CD4-positive, alpha-beta T cell treated with Interleukin-17A for 1 hour (primary cell): ENCODE results near the gene NEK1.
"Not testable (repeated sequence)": the region's sequence is repeated elsewhere in the genome, so short reads cannot be mapped to it uniquely, and the experiment has no call there.

ENCODE experiments used
- DNase-seq: peaks from one replicate; pipeline ENCODE4 v3.0.0-alpha.2; 2020

NEK1 gene

DNA sequence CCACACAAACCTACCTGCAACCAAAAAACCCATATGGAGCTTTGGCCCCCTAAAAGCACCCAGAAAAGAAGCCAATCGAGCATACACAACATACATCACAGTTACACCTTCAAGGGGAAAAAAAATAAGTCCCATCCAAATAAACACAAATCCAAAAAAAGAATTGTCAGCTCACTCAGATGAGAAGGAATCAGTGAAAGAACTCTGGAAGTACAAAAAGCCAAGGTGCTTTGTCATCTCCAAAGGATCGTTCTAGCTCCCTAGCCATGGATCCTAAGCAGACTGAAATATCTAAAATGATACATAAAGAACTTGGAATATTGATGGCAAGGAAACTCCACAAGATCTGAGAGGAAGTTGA, 119.2 kb downstream of the NEK1 start:
- DNase-seq: no peak

DNA sequence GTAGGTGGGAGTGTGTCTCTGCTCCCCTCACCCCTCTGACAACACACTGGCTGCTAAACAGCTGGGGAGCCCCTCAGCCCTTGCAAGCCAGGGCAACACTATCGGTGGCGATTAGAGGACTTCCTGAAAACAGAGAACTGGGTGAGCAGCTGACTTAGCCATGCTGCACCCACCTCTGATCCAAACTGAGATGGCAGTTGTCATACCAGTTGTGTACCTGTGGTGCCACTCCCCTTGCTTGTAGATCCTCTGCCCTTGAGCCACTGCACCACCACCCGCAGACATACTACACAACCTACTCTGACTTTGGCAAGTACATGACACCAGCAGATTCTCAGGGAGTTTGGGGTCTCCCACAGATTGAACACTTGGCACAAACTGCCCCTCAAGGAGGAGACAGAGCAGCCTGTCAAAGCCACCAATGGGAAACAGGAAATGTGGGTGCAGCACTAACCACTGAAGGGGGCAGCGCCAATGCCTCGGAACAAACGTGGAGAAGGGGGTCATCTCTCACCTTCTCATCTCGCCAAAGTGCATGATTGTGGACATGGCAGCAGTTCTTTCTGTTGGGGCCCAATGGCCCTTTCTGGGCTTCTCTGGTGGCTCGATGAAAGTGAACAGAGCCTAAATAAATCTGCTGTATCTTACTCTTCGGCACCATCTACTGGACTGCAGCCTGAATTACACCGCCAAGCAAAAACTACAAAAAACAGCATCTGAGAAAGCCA, 119.8 kb downstream of the NEK1 start:
- DNase-seq: peak; percentile 50

DNA sequence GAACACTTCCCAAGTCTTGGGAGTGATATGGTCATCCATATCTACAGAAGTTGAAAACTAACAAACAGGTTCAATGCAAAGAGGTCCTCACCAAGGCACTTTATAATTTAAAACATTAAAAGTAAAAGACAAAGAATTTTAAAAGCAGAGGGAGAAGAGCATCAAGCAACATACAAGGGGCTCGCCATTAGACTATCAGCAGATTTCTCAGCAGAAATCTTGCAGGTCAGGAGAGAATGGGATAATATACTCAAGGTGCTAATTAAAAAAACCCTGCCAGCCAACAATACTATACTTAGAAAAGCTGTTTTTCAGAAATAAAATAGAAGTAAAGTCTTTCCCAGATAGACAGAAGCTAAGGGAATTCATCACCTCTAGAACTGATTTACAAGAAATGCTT, 121.2 kb downstream of the NEK1 start:
- DNase-seq: no peak

DNA sequence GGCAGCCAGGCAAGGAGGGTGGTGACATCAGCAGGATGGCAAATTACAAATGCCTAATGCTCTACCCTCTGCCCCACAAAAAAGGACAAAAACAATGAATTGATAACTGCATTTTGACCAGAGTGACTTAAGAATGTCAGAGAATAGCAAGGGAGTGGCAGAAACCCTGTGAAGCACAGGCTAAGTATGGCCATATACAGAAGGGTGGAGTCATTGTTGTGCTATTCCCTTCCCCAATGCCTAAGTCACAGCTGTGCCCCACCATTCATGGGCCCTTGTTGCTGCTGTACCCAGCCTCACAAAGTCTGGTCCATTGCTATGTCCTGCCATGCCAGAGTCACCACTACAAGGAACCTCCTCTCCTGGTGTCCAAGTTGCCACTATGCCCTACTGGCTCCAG, 123.1 kb downstream of the NEK1 start:
- no peak for DNase-seq

DNA sequence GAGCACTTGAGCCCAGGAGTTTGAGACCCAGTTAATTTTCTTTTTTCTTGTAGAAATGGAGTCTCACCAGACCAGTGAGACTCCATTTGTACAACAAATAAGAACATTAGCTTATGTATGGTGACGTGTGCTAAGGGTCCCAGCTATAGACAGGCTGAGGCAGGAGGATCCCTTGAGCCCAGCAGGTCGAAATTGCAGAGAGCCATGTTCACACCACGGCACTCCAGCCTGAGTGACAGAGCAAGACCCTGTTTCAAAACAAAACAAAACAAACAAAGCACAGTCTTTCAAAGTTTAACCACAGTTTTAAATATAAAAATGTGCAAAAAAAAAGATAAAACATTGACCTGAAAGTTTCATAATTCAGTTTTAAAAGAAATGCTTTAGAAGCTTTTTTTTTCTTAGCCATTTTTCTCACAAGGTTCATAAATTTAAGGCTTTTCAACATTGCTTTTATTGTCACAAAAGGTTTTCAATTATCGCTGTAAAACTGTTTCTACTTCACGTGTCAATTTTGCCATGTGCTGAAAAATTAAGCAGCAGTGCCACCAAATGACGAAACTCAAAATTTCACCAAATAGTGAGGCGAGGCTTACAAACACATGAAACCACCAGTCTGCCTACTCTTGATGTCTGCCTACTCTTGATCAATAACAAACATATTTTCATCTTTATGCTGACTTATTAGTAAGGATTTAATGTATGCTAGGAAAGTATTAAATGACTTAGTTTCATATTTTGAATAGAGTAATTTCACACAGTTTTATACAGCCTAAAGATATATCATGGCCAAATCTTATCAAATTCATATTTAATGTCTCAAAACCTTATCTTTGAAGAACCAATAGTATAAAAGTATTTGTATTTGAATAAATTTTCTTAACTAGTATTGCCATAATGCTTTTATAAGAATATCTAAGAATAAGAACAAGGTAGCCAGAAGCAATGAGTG, 126.3 kb downstream of the NEK1 start:
- DNase-seq: peak; percentile 49

DNA sequence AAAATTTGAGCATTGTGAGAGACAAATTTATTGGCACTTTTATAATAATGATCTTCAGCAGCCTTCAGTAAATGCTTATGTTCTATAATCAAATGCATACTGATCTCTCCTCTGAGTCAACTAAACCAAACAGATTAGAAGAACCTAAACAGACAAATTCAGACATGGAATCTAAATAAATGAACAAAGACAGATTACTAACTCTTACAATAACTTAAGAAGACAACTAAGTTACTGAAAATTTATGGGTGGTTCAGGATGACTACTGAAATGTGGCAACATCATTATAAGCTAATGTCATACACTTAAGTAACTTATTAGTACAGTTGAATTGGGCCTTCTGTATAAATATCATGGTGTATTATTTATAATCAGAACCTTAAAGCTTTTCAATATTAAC, 127.3 kb downstream of the NEK1 start:
- no peak for DNase-seq

DNA sequence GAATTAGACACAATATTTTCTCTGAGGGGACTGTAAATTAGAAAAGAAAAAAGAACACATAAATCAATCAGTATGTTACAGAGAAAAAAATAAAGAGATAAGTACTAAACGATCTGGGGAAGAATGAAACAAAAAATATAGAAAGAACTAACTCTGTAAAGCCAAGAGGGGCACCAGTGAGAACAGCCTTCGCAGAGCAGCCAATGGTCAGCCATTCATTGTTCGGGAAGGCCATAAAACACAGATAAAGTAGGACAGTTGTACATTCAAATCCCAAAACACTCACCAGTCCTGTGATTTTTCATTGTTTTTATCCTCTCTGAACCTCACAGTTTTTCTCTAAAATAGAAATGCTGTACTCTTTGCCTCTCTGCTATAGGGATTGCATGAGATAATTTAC, 127.9 kb downstream of the NEK1 start:
- DNase-seq: no peak

DNA sequence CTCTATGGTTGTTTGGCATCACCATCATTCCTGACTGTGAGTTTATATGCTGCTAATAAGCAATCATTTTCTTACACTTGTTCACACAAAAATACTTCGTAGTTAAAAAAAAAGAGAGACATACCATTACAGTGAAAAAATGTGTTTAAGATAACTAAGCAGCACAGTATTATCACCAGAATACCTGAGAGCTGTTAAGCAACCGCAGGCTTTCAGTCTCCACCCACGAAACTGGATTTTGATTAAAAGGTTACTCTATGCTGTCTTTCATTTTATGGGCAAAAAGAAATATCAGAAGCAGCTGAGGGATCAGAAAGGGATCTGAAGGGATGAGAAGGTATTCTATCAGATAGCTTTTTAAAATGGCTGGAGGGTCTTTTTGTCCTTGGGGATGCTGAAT, 148.3 kb downstream of the NEK1 start:
- no peak for DNase-seq

DNA sequence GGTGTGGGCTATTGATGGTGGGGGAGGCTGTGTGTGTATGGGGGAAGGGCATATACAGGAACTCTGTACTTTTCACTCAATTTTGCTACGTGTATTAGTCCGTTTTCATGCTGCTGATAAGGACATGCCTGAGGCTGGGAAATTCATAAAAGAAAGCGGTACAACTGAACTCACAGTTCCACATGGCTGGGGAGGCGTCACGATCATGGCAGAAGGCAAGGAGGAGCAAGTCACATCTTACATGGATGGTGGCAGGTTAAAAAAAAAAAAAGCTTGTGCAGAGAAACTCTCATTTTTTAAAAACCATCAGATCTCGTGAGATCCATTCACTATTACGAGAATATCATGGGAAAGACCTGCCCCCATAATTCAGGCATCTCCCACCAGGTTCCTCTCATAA, 152.3 kb downstream of the NEK1 start:
- no peak for DNase-seq

DNA sequence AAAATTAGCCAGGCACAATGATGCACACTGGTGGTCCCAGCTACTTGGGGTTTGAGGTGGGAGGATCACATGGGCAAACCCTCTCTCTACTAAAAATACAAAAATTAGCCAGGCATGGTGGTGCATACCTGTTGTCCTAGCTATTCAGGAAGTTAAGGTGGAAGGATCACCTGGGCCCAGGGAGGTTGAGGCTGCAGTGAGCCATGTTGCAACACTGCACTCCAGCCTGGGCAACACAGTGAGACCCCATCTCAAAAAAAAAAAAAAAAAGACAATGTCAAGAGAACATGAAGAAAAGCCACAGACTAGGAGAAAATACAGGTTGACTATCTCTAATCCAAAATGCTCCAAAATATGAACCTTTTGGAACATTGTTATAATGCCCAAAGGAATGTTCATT, 153.8 kb downstream of the NEK1 start:
- DNase-seq: no peak

DNA sequence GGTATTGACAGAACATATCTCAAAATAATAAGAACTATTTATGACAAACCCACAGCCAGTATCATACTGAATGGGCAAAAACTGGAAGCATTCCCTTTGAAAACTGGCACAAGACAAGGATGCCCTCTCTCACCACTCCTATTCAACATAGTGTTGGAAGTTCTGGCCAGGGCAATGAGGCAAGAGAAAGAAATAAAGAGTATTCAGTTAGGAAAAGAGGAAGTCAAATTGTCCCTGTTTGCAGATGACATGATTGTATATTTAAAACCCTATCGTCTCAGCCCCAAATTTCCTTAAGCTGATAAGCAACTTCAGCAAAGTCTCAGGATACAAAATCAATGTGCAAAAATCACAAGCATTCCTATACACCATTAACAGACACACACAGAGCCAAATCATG, 159.7 kb downstream of the NEK1 start:
- not testable (repeated sequence) for DNase-seq

DNA sequence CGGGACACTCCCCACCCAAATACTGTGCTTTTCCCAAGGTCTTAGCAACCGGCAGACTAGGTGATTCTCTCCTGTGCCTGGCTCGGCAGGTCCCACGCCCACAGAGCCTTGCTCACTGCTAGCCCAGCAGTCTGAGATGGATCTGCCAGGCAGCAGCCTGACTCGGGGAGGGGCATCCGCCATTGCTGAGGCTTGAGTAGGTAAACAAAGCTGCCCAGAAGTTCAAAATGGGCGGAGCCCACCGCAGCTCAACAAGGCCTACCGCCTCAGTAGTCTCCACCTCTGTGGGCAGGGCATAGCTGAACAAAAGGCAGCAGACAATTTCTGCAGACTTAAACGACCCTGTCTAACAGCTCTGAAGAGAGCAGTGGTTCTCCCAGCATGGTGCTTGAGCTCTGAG, 163.4 kb downstream of the NEK1 start:
- DNase-seq: not testable (repeated sequence)

DNA sequence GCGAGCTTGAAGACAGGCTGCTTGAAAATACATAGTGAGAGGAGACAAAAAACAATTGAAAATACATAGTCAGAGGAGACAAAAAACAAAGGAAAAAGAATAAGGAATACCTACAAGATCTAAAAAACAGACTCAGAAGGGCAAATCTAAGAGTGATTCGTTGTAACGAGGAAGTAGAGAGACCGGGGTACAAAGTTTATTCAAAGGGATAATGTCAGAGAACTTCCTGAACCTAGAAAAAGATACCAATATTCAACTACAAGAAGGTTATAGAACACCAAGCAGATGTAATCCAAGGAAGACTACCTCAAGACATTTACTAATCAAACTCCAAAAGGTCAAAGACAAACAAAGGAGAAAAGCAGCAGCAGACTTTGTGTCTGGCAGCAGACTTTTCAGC, 165.6 kb downstream of the NEK1 start:
- no peak for DNase-seq

DNA sequence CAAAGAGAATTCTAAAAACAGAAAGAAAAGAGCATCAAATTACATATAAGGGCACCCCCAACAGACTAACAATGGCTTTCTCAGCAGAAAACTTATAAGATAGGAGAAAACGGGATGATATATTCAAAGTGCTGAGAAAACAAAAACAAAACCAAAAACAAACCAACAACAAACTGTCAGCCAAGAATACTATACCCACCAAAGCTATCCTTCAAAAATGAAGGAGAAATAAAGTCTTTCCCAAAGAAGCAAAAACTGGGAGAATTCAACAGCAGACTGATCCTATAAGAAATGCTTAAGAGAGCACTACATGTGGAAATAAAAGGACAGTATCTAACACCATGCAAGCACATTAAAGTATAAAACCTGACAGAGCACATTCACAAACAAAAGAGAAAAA, 168.6 kb downstream of the NEK1 start:
- no peak for DNase-seq

DNA sequence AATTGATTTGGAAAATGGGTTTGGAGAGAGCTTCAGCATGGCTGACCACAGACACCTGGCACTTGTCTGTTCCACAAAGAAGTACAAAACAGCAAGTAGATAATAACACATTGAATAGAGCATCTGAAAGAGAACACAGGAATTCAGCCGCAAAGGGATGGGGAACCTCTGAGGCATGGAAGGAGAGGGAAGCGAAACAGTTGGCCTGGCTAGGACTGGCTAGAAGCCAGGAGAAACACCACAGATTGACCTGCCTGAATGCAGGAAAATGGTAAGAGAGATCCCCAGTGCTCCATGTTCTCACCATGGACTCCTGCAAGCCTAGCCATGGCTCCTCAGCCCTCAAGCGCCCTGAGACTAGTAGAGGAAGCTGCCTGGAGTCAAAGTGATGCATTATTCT, 171.9 kb downstream of the NEK1 start:
- no peak for DNase-seq

DNA sequence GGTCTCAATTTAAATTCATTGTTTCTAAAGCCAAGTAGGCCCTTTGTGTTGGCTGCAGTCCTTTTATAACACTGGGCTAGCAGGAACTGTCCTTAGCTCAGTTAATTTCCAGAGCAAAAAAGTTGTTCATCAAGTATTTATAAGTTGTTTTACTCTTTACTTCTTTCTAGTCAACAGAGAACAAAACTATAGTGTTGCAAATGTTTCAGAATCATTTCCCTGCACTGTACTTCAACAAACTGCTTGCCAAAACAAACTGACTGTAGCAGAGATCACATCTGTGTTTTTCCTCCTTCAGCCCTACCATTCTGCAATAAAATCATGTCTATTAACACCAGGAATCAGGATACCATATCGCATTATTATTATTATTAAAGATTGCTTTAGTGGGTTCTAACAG, 173.1 kb downstream of the NEK1 start:
- DNase-seq: no peak

DNA sequence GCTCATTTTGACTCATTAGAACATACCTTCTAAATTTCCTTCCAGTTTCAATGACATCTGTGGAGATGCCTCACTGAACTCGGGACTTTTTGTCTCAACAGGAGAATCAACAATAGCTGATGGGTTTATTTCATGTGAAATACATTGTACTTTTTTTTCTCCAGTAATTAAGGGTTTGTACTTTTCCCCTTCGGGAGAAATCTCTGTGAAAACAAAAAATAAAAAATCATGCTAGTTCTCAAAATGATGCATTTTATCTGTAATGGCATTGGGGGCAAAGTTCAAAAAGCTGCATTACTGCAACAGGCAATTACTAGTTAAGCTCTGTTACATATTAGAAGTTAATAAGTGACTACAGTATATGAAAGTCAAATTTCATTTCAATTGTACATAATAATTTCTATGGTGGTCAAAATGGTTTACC, 174.3 kb downstream of the NEK1 start:
- DNase-seq: no peak

DNA sequence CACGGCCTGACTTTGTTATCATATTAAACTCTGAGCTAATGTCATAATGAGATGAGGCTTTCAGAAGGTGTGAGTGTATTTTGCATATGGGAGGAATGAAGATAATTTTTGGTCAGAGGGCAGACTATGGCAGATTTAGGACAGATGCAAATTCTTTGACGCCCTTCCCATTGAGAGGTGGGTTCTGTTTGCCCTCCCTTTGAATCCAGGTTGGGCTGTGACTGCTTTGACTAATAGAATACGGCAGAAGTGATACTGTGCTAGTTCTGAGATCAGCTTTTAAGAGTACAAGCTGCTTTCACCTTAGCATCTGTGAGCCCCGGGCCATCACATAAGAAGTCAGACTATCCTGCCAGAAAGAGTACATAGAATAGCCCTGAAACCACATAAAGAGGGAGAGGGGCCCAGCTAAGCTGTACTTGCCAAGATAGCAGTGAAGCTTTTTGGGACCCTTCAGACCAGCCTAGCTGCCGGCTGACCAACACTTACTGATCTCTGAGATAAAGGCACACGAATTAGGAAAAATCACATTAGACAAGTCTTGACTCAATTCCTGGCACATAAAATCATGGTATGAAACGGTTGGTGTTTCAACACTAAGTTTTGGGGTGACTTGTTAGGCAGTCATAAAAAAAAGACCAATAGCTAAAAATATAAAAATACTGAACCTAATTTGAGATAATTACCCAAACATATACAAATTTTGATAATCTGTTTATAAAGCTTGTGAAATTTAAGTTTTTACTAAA, 174.9 kb downstream of the NEK1 start:
- no peak for DNase-seq

DNA sequence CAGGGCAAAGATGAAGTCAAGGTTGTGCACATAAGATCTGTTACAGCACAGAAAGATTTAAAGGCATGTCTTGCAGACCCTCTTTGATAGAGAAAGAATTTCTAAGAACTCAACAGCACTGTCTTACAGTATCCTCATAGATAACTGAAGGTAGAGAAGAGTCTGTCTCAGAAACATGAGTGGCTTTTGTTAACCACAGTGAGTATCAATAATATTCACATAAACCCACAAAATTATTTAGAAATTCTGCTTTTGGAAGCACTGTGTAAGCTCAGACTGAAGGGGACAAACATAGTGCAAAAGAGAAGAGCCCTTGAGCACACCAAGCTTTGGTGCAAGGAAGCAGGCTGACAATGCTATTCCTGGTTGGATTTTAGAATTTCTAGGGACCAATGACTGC, 175.6 kb downstream of the NEK1 start:
- DNase-seq: no peak

DNA sequence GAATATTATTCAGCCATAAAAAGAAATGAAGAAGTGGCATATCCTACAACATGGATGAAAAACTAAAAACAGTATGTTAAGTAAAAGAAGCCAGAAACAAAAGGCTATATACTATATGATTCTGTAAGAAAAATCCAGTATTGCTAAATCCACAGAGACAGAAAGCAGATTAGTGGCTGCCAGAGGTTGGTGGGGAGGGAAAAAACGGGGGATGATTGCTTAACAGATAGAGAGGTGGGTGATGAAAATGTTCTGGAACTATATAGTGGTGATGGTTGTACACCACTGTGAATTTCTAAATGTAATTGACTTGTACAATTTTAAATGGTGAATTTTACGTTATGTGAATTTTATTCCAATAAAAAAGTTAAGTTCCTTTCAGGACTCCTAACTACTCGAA, 184.0 kb downstream of the NEK1 start:
- DNase-seq: no peak

DNA sequence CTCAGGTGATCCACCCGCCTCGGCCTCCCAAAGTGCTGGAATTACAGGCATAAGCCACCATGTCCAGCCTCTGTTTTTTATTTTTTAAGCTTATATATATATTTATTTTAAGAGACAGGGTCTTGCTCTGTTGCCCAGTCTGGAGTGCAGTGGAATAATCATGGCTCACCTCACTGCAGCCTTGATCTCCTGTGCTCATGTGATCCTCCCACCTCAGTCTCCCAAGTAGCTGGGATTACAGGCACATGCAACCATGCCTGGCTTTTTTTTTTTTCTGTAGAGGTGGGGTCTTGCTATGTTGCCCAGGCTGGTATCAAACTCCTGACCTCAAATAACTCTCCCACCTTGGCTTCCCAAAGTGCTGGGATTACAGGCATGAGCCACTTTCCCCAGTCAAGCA, 184.7 kb downstream of the NEK1 start:
- DNase-seq: not testable (repeated sequence)

DNA sequence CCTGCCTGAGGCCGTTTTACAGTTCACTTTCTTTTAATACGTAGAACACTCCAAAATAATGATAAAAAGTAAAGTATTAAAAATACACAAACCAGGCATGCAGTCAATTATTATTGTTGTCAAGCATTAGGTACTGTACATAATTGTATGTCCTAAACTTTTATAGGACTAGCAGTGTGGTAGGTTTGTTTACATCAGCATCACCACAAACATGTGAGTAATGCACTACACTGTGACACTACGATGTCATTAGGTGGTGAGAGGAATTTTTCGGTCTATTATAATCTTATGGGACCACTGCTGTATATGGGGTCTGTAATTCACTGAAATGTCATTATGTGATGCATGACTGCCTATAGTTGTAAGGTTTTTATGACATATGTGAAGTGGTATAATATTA, 192.1 kb downstream of the NEK1 start:
- DNase-seq: no peak

DNA sequence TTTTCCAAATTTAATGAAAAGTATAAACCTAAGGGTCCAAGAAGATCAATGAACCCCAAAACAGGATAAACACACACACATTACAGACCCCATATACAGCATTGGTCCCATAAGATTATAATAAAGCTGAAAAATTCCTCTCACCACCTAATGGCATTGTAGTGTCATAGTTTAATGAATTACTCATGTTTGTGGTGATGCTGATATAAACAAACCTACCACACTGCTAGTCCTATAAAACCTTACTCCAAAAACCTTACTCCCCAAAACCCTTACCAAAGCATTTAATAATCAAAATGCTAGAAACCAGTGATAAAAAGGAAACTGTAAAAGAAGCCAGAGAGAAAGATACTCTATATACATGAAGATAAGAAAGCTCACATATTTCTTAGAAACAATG, 193.5 kb downstream of the NEK1 start:
- no peak for DNase-seq
